Astrocyte (in vitro differentiated cells and primary cell): ENCODE data around the gene IVD.

Experiments
- EZH2 ChIP-seq: IDR thresholded peaks from 2 replicates; pipeline ENCODE4 v1.6.1; 2012; ENCODE audit warnings: mild to moderate bottlenecking, low read length, inconsistent platforms; ENCODE audit not compliant: insufficient read depth
- TF ChIP-seq, protein P1 (sequence below): IDR thresholded peaks from 2 replicates; pipeline ENCODE4 v1.5.1; 2011; ENCODE audit warnings: low read depth, mild to moderate bottlenecking, inconsistent platforms, low read length, moderate library complexity; ENCODE audit not compliant: insufficient read depth

DNA sequence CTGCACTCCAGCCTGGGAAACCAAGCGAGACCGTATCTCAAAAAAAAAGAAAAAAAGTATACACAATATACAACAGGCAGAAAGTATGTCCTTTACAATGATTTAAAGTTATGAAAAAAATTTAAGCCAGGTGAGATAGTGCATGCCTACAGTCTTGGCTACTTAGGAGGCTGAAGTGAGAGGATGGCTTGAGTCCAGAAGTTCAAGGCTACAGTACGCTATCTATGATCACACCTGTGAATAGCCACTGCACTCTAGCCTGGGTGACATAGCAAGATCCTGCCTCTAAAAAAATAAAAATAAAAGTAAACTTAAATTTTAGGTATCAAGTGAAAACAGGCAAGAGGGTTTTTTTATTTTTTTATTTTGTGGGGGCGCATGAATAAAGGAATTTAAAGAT, 26.2 kb upstream of the IVD start:
- TF ChIP-seq, protein P1, sequence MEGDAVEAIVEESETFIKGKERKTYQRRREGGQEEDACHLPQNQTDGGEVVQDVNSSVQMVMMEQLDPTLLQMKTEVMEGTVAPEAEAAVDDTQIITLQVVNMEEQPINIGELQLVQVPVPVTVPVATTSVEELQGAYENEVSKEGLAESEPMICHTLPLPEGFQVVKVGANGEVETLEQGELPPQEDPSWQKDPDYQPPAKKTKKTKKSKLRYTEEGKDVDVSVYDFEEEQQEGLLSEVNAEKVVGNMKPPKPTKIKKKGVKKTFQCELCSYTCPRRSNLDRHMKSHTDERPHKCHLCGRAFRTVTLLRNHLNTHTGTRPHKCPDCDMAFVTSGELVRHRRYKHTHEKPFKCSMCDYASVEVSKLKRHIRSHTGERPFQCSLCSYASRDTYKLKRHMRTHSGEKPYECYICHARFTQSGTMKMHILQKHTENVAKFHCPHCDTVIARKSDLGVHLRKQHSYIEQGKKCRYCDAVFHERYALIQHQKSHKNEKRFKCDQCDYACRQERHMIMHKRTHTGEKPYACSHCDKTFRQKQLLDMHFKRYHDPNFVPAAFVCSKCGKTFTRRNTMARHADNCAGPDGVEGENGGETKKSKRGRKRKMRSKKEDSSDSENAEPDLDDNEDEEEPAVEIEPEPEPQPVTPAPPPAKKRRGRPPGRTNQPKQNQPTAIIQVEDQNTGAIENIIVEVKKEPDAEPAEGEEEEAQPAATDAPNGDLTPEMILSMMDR: no peak
- TF ChIP-seq EZH2: no peak
